Mucosa of descending colon (tissue), 3 donors: ENCODE measurements around the gene AGRP. TPM values are rescaled to one million over a fixed set of nuclear protein-coding genes. Genes with fewer than 3 reads are reported as not detected.

Experiments
- ATAC-seq: fragments of 200-7000 bp; cut with Tn5 transposase; one replicate; pipeline ENCODE4 v1.9.1; 2020; ENCODE audit warnings: mild to moderate bottlenecking, moderate library complexity
- DNase-seq, 3 donors: peaks; one replicate each; pipeline ENCODE4 v3.0.0-alpha.2; 2020
- H3K36me3 ChIP-seq: fragments of 200-600 bp; one replicate; pipeline ENCODE4 v1.8.0; 2021; ENCODE audit warnings: low read depth, mild to moderate bottlenecking
- H3K4me1 ChIP-seq: fragments of 200-600 bp; one replicate; pipeline ENCODE4 v1.8.0; 2021; ENCODE audit warnings: low read depth, mild to moderate bottlenecking
- H3K4me3 ChIP-seq: fragments of 200-600 bp; one replicate; pipeline ENCODE4 v1.8.0; 2021; ENCODE audit warnings: mild to moderate bottlenecking
- H3K9me3 ChIP-seq: fragments of 200-600 bp; one replicate; pipeline ENCODE4 v1.8.0; 2021; ENCODE audit warnings: mild to moderate bottlenecking
- CTCF ChIP-seq: fragments of 200-600 bp; IDR thresholded peaks from one replicate; pipeline ENCODE4 v1.8.0; 2022; ENCODE audit warnings: antibody characterized with exemption, mild to moderate bottlenecking
- intact Hi-C, 2 donors: fragments of 100-400 bp; cut with DNase I in 1 of 2; cut with micrococcal nuclease in 1 of 2; formaldehyde crosslinking; loops; one replicate each; pipeline versions ENCODE4 v1.11.0 to v1.11.1; 2022; cut with DNase I, micrococcal nuclease
- total RNA-seq, 3 donors: library from RNA; stranded (reverse); fragmentation: NEBNext Ultra II Directional in 2 of 3; extraction: Animal tissue kit (Norgen Biotek cat#: 25700) in 2 of 3; gene quantifications; one replicate each; pipeline versions ENCODE4 v1.2.1 to v1.2.4, GENCODE V29; 2021 to 2023
- donor health status: DM: no; HTN: no; CAD: no; lungs with moderate emphysema.
- donor health status: DM: no; HTN: no; CAD: no.
- donor health status: DM: no; HTN: yes; CAD: no.

AGRP gene
- total RNA-seq, 3 donors from 2014 or later, result not detected

- no peaks in the 10 kb centered on the region for H3K36me3 ChIP-seq
- ATAC-seq (peak; percentile 10), DNase-seq (peak; percentile 77 to 82 (median 80))
- peaks cover 95% of the 10 kb centered on the region for H3K4me1 ChIP-seq
- TF ChIP-seq CTCF, result no peak
- intact Hi-C loops, result no loop called here
- H3K4me3 ChIP-seq, result no peak overlapping the region
- H3K9me3 ChIP-seq, result no peaks in the 10 kb centered on the region
These were observed 37.1 kb downstream of the AGRP start for GRCh38 chr16:67445913-67446907.

GRCh38 chr16:67445441-67445912 lies 37.9 kb downstream of the AGRP start:
- intact Hi-C loops, result no loop called here
- DNase-seq (peak in 2 of 3 donors; percentile 5 to 49), ATAC-seq (no peak)
- H3K9me3 ChIP-seq, result no peaks in the 10 kb centered on the region
- no peaks in the 10 kb centered on the region for H3K36me3 ChIP-seq
- no peak for TF ChIP-seq CTCF
- peaks cover 93% of the 10 kb centered on the region for H3K4me1 ChIP-seq
- no peak overlapping the region for H3K4me3 ChIP-seq

DNA sequence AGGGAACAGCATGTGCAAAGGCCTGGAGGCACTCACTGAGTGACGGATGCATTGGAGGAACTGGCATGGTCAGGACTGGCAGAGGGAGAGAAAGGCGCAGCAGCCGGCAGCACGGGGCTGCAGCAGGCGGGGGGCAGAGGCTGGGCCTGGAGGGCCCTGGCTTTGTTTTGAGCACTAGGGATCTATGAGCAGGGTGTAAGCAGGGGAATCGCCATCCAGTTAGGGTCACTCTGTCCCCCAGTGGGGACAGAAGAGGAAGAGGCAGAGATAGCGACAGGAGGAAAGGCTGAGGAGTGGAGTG lies 38.3 kb downstream of the AGRP start:
- Histone ChIP-seq H3K4me1 (peaks cover 90% of the 10 kb centered on the region), H3K4me3 (no peak overlapping the region), H3K36me3 (no peaks in the 10 kb centered on the region), H3K9me3 (no peaks in the 10 kb centered on the region)
- ATAC-seq (no peak), DNase-seq (no peak)
- TF ChIP-seq CTCF, result no peak
- intact Hi-C loops, result no loop called here

- Histone ChIP-seq H3K36me3 (no peaks in the 10 kb centered on the region), H3K4me3 (no peak overlapping the region), H3K9me3 (no peaks in the 10 kb centered on the region), H3K4me1 (peaks cover 88% of the 10 kb centered on the region)
- DNase-seq (peak in 1 of 3 donors; percentile 12), ATAC-seq (no peak)
- intact Hi-C loops, result no loop called here
- no peak for TF ChIP-seq CTCF
These were observed 38.9 kb downstream of the AGRP start for GRCh38 chr16:67444259-67445125.

DNA sequence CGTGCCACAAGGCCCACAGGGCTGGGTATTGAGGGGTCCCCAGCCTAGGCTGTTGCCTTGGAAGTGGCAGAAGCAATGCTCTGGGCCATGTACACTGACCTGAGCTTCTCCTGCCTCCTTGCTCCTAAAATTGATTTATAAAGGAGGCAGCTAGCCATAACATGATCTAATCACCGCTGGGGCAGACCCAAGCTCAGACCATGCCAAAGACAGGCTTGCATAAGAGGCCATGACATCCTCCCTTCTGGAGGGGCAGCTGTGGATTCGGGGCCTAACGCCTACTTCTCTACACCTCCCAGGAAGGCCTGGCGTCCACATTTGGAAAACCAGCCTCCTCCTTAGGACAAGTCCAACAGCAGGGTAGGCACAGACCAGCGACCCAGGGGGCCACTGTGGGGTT lies 40.1 kb downstream of the AGRP start:
- H3K36me3 ChIP-seq, result no peaks in the 10 kb centered on the region
- no peak overlapping the region for H3K4me3 ChIP-seq
- intact Hi-C loops, result no loop called here
- no peaks in the 10 kb centered on the region for H3K9me3 ChIP-seq
- peaks cover 77% of the 10 kb centered on the region for H3K4me1 ChIP-seq
- peak in 1 of 3 donors; percentile 37 for DNase-seq
- TF ChIP-seq CTCF, result no peak
- no peak for ATAC-seq
